GM21528 (cell line): ENCODE results near the gene XRCC3.

Source experiments
- ATAC-seq: cut with Tn5 transposase; IDR thresholded peaks from one replicate; pipeline ENCODE4 v1.9.1; 2021; ENCODE audit warnings: mild to moderate bottlenecking, moderate library complexity; ENCODE audit not compliant: unreplicated experiment, low FRiP score

Gene XRCC3

DNA sequence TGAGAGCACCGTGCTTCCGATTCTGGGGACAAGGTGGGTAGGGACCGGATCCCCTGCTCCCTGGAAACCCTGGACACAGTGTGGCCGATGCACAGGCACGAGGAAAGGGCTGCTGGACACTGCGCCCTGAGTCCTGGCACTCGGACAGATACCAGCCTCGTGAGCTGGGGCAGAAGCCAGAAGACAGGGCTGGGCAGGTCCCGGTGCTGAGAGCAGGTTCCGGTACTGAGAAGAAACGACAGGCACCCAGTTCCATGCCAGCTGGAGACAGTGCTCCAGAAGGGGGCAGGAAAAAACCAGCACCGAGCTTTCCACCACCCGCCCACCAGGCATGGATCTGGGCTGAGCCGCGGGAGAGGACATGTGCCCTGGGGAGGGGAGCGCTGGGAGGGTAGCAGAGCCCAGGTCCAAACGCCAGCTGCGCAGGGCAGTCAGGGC lies 6.5 kb downstream of the XRCC3 start:
- ATAC-seq = no peak

DNA sequence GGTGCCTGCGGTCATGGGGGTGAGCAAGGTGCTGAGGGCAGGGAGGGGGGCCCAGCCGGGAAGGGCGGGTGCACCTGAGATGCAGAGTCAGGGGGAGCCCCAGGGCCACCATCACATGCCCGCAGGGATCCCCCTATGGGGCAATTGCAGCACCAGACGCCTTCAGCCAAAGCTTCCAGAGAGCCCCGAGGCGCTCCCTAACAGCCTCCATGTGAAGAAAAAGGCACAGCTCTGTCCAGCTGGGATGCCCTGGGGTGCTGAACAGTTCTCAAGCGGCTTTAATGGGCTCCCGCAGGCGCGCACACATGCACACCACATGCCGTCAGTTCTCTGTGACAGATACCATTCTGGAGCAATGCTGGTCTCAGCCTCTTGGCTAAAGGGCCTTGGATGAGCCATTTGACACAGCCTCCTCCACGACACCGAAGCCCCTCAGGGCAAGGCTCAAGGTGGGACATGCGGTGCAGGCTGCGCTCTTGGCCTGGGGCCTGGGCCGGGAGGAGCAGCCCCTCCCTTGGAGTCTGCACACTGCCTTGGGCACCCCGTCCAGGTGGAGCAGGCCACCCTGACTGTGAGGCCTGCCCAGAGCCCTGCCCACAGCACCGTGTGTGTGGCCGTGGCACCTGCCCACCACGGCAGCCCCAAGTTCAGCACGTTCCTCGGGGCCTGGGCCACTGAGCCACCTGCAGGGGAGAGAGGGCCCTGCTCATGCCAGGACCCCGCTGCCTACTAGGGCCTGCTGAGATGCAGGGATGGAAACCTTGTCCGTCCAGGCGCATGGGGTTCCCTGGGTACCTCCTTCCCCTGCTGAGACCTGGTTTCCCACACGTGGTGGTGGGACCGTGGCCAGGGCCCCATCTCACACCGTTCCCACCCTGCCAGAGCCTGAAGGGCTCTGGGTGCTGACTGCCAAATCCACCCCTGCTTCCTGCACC lies 7.7 kb downstream of the XRCC3 start:
- ATAC-seq = no peak

DNA sequence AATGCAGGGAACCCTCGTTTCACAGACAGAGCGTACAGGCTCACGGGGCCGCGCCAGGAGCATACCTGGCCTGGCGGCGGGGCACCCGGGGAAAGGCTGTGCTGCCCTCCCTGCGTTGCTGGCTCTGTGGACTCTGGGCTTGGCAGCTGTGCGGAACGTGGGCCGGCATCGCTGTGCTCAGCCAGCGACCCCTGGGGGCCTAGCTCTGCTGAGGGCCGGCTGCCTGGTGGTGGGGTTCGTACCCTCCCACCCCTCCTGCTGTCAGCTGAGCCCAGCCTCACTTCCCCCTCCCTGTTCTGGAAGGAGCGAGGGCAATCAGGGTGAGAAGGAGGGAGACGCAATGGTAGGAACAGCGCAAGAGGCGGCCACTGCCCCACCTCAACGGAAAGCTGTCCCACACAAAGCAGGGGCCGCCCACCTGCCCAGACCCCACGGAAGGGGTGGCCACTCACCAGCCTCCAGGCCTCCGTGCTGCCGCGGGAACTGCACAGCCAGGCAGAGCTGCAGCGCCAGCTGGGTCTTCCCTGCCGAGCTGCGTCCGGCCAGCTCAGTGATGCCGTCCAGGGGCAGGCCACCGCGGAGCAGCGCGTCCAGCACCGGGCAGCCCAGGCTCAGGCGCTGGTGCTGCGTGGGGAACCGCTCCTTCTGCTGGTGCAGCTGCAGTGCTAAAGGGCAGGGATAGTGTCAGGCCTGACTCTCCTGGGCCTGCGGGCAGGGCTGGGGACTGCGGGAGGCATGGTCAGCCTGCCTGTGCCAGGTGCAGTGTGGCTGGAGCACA lies 8.5 kb downstream of the XRCC3 start:
- ATAC-seq = no peak

GRCh38 chr14:103705504-103706284 lies 9.6 kb downstream of the XRCC3 start:
- no peak for ATAC-seq

DNA sequence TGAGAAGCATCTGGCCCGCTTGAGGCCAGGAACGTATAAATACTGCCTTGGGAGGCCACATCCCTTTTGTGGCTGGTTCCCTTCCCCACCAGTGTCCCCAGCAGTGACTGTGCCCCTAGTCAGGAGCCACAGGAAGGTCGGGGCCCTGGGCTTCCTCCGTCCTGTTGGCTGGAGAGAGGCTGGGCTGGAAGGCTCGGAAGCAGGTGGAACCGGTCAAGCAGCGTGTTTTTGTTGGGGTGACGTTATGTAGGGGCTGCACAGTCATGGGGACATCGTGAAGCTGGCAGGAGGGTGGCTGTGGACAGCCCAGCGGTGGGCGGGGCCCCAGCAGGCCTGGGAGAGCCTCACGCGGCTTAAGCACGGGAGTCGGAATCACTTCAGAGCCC lies 10.1 kb downstream of the XRCC3 start:
- no peak for ATAC-seq

DNA sequence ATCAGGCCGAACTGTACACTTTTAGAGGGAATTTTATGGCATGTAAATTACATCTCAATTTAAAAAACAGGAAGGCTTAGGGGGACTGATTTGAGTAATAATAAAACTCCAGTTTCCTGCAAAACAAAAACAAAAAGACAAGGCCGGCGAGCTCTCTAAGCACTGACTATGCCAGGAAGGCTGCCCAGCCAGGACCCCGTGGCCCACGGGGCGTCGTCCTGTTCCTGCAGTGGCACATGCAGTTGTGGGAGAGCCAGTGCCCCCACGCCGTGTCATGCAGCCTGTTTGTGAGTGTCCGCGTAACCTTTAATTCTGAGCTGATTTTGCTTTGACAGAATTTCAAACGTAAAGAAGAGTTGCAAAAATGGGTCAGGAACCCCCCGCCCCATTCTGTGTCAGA lies 10.5 kb downstream of the XRCC3 start:
- no peak for ATAC-seq

DNA sequence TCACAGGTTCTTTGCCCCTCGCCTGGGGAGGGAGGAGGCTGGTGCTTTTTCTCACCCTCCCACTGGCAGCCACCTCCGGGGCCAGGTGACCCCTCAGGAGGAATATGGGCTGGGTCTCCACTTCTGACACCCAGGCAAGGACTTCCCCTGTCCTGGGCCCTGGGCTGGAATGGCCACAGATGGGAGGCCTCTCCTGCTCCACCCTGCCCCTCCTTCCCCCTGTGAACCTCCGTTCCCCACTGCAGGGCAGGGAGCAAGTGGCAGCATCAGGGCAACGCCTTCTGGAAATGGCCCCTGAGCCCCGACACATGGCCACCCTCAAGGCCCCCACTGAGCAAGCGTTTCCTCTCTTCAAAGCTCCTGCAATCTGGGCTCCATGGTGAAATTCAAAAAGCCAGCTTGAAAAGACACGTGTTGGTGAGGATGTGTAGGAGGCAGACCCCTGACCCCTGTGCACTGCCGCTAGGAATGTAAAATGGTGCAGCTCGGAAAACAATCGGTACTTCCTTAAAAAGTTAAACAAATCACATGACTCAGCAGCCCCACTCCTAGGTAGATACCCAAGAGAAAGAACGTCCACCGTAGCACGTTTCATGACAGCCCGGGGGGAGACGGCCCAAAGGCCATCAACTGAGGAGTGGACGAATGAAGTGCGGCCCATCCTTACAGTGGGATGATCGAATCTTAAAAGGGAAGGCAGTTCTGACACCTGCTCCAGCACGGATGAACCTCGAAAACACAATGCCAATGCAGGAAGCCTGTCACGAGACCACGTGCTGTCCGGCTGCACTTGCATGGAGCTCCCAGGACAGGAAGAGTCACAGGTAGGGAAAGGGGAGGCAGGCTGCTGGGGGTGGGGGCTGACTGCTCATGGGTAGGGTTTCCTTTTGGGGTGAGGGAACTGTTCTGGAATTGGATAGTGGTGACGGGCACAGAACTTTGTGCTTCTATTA lies 11.5 kb downstream of the XRCC3 start:
- ATAC-seq = no peak

DNA sequence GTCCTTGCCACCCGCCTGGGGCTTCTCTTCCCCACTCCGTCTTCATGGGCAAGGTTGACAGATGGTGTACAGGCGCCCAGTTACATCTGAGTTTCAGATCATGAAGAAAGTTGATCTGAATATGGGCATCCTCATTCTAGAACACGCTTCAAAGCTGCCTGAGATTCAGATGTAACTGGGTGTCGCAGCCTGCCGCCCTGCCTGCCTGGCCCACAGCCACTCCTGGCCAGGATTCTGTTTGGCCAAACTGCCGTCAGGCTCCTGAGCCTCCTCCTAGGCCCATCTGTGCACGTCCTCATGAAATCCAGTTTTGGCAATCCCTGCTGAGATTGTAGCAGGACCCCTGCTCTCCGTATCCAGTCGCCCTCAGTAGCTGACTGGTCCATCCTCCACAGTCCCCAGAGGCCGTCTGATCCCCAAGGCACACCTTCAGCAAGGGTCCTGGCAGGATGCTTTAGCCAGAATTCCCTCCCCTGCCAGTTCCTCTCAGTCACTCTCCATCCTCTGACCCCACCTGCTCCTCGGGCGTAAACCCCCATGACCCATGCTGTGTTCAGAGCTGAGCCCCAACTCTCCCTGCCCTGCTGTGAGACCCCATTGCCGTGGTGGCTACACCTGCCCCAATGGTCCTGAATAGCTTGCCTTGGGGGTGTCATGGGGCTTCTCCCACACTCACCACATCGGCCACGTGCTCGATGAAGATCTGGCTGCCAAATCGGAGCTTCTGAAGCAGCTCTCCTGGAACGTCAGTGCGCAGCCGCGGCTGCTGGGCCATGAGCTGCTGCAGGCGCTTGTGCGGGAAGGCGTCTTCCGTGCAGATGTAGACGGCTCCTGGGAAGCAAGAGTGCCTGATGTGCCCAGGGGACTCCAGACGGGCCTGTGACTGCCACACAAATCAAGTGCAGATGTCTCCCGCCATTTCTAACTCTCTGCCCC lies 12.5 kb downstream of the XRCC3 start:
- no peak for ATAC-seq

- no peak for ATAC-seq
Observed at GRCh38 chr14:103702095-103702494, 13.2 kb downstream of the XRCC3 start.

- ATAC-seq = no peak
Observed at GRCh38 chr14:103700753-103701490, 14.3 kb downstream of the XRCC3 start.

- no peak for ATAC-seq
Observed at GRCh38 chr14:103699901-103700752, 15.1 kb downstream of the XRCC3 start.

GRCh38 chr14:103699261-103699661 lies 16.0 kb downstream of the XRCC3 start:
- ATAC-seq = no peak

DNA sequence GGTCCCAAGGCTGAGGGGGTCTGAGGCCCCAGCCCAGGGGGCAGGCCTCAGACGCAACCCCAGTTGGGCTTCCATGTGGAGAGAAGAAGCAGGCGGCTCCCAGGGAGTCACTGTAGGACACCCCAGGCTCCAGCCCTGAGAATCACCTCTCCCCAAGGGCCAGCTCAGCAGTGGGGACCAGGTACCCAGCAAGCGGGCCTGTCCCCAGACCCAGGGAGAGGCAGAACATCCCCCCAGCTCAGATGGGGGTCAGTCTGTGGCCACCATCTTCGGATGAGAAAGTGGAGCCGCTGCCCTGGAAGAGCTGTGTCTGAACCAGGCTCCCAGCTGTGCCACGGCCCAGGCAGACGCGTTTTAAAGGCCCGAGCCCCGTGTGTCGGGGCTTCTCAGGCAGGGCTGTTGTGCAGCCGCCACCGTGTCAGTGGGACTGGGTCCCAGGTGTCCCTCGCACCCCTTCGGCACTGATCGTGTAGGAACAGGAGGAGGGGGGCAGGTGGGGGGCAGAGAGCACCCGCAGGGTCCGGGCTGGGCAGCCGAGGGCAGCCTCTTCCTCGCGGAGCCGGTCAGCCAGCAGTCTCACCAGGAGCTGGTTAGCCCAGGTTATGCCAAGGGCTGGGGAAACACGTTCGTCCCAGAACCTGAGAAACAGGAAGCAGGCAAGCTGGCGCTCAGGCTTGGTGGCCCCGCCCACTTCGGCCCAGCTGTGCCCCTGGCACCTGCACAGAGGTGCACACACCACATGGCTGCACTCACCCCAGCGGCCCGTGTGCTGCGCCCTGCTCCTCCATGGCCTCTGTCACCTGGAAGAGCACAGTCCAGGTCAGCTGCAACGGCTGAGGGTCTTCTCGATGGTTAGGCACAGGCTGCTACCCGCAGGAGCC lies 16.6 kb downstream of the XRCC3 start:
- ATAC-seq = no peak

GRCh38 chr14:103697603-103698379 lies 17.5 kb downstream of the XRCC3 start:
- no peak for ATAC-seq

GRCh38 chr14:103697206-103697602 lies 18.0 kb downstream of the XRCC3 start:
- ATAC-seq = no peak
